ENCODE results near the gene MPL.
"Not testable (repeated sequence)": the region's sequence is repeated elsewhere in the genome, so short reads cannot be mapped to it uniquely, and the experiment has no call there.

Gene MPL

GRCh38 chr1:43358121-43358745 lies 20.6 kb downstream of the MPL start:
- DNase-seq = peak; percentile 41

GRCh38 chr1:43358746-43359693 lies 21.4 kb downstream of the MPL start, which contains the start of gene CDC20:
Gene CDC20 (plus strand): TSS chr1:43358981. CDS start chr1:43359216, 235 bp downstream.
- DNase-seq = peak; percentile 97

GRCh38 chr1:43359696-43360095 lies 22.1 kb downstream of the MPL start:
- DNase-seq = no peak

- no peak for DNase-seq
Measured at GRCh38 chr1:43360616-43361015, 23.0 kb downstream of the MPL start.

GRCh38 chr1:43363283-43363934 lies 25.8 kb downstream of the MPL start:
- DNase-seq = no peak

GRCh38 chr1:43363935-43364525 lies 26.4 kb downstream of the MPL start:
- DNase-seq = no peak

- no peak for DNase-seq
Measured at GRCh38 chr1:43365678-43366077, 28.1 kb downstream of the MPL start.

GRCh38 chr1:43366179-43366578 lies 28.6 kb downstream of the MPL start:
- no peak for DNase-seq

- DNase-seq = peak; percentile 48
Measured at GRCh38 chr1:43366601-43367025, 29.0 kb downstream of the MPL start.

- no peak for DNase-seq
Measured at GRCh38 chr1:43367026-43367903, 29.6 kb downstream of the MPL start.

GRCh38 chr1:43367904-43368645 lies 30.5 kb downstream of the MPL start, which contains the start of gene ELOVL1:
Gene ELOVL1 (minus strand): TSS chr1:43368011. CDS start chr1:43365609, 2,402 bp downstream.
- peak; percentile 91 for DNase-seq

GRCh38 chr1:43368646-43369020 lies 31.0 kb downstream of the MPL start:
- DNase-seq = no peak

GRCh38 chr1:43369779-43370178 lies 32.2 kb downstream of the MPL start:
- not testable (repeated sequence) for DNase-seq

GRCh38 chr1:43370564-43370963 lies 32.9 kb downstream of the MPL start:
- no peak for DNase-seq

GRCh38 chr1:43372172-43372571 lies 34.6 kb downstream of the MPL start:
- peak; percentile 18 for DNase-seq

- DNase-seq = peak; percentile 86
Measured at GRCh38 chr1:43373066-43373940, 35.7 kb downstream of the MPL start.

GRCh38 chr1:43376723-43377235 lies 39.2 kb downstream of the MPL start:
- DNase-seq = no peak

- no peak for DNase-seq
Measured at GRCh38 chr1:43377831-43378230, 40.2 kb downstream of the MPL start.

GRCh38 chr1:43379476-43379875 lies 41.9 kb downstream of the MPL start:
- no peak for DNase-seq

- no peak for DNase-seq
Measured at GRCh38 chr1:43381612-43382011, 44.0 kb downstream of the MPL start.
